ENCODE data around the gene CDH4.

GRCh38 chr20:61744691-61745396 lies 492.8 kb downstream of the CDH4 start:
- TF ChIP-seq CTCF (conservative IDR thresholded peaks at IDR 0.05) (no peak), ZFX (IDR thresholded peaks at IDR 0.05) (no peak)

Measured in C4-2B (cell line).